Calu3 (cell line): ENCODE results near the gene IMMP2L. TPM values are rescaled to one million over a fixed set of nuclear protein-coding genes. Genes with fewer than 3 reads are reported as not detected.

ENCODE experiments used
- BruUV-seq: library from RNA; stranded (reverse); fragments of 400-500 nt; replicated peaks from 2 replicates; lab custom pipeline; 2021; lab: Mats Ljungman, UMichigan
- CTCF ChIA-PET: fragments of 300-600 bp; sonication (Branson Sonifier 250); formaldehyde crosslinking; loops from one replicate; lab custom pipeline; 2022; ENCODE audit warnings: antibody characterized with exemption; lab: Charles Lee
- DNase-seq: peaks from one replicate; pipeline ENCODE4 v3.0.0; 2022
- H3K27ac Mint-ChIP-seq: one replicate; pipeline ENCODE4 v1.8.0; 2022; ENCODE audit warnings: mixed read lengths; ENCODE audit not compliant: unreplicated experiment
- H3K27me3 Mint-ChIP-seq: one replicate; pipeline ENCODE4 v1.8.0; 2022; ENCODE audit warnings: mixed read lengths; ENCODE audit not compliant: unreplicated experiment
- H3K36me3 Mint-ChIP-seq: one replicate; pipeline ENCODE4 v1.8.0; 2022; ENCODE audit warnings: mild to moderate bottlenecking, moderate library complexity, mixed read lengths; ENCODE audit not compliant: insufficient read depth, unreplicated experiment
- H3K4me1 Mint-ChIP-seq: one replicate; pipeline ENCODE4 v1.8.0; 2022; ENCODE audit warnings: mild to moderate bottlenecking, low read depth, mixed read lengths; ENCODE audit not compliant: unreplicated experiment
- H3K4me3 Mint-ChIP-seq: one replicate; pipeline ENCODE4 v1.8.0; 2022; ENCODE audit warnings: mild to moderate bottlenecking, low read depth, moderate library complexity, mixed read lengths; ENCODE audit not compliant: unreplicated experiment
- H3K9me3 Mint-ChIP-seq: one replicate; pipeline ENCODE4 v1.8.0; 2022; ENCODE audit warnings: low read depth, mixed read lengths; ENCODE audit not compliant: unreplicated experiment
- intact Hi-C: fragments of 100-400 bp; cut with micrococcal nuclease; formaldehyde crosslinking; loops from one replicate; pipeline ENCODE4 v1.10.0; 2022; ENCODE audit not compliant: unreplicated experiment
- total RNA-seq: library from RNA; stranded (reverse); gene quantifications from 2 replicates; pipeline ENCODE4 v1.2.3, GENCODE V29; 2022
- TF ChIP-seq, protein P1 (sequence below): fragments of 200-600 bp; IDR thresholded peaks from one replicate; pipeline ENCODE4 v1.8.0; 2022; ENCODE audit warnings: antibody characterized with exemption; ENCODE audit not compliant: unreplicated experiment

Gene IMMP2L
- total RNA-seq, 1 experiment from 2014 or later = 28.6 TPM

GRCh38 chr7:111042842-111043241, 519.5 kb downstream of the IMMP2L start:
- peaks cover 9% of the 10 kb centered on the region for H3K4me1 Mint-ChIP-seq
- TF ChIP-seq, protein P1, sequence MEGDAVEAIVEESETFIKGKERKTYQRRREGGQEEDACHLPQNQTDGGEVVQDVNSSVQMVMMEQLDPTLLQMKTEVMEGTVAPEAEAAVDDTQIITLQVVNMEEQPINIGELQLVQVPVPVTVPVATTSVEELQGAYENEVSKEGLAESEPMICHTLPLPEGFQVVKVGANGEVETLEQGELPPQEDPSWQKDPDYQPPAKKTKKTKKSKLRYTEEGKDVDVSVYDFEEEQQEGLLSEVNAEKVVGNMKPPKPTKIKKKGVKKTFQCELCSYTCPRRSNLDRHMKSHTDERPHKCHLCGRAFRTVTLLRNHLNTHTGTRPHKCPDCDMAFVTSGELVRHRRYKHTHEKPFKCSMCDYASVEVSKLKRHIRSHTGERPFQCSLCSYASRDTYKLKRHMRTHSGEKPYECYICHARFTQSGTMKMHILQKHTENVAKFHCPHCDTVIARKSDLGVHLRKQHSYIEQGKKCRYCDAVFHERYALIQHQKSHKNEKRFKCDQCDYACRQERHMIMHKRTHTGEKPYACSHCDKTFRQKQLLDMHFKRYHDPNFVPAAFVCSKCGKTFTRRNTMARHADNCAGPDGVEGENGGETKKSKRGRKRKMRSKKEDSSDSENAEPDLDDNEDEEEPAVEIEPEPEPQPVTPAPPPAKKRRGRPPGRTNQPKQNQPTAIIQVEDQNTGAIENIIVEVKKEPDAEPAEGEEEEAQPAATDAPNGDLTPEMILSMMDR = no peak
- no TSS peak for BruUV-seq
- no peak for DNase-seq
- no peak overlapping the region for H3K27ac Mint-ChIP-seq
- no peaks in the 10 kb centered on the region for H3K36me3 Mint-ChIP-seq
- H3K4me3 Mint-ChIP-seq = no peak overlapping the region
- no peaks in the 10 kb centered on the region for H3K9me3 Mint-ChIP-seq
- CTCF ChIA-PET = no interaction called here
- intact Hi-C loops = loop anchor here (2.0 kb wide), 1 partner anchor 62 kb away; no protein-coding TSS in a partner anchor
- H3K27me3 Mint-ChIP-seq = no peaks in the 10 kb centered on the region

GRCh38 chr7:111041577-111041976, 520.7 kb downstream of the IMMP2L start:
- H3K27ac Mint-ChIP-seq = no peak overlapping the region
- no peak for DNase-seq
- H3K36me3 Mint-ChIP-seq = no peaks in the 10 kb centered on the region
- intact Hi-C loops = no loop called here
- peaks cover 9% of the 10 kb centered on the region for H3K4me1 Mint-ChIP-seq
- TF ChIP-seq, protein P1 = no peak
- no peak overlapping the region for H3K4me3 Mint-ChIP-seq
- H3K9me3 Mint-ChIP-seq = no peaks in the 10 kb centered on the region
- BruUV-seq = no TSS peak
- H3K27me3 Mint-ChIP-seq = no peaks in the 10 kb centered on the region
- CTCF ChIA-PET = no interaction called here

GRCh38 chr7:111038185-111038584, 524.1 kb downstream of the IMMP2L start:
- CTCF ChIA-PET = no interaction called here
- Mint-ChIP-seq H3K4me3 (no peak overlapping the region), H3K27me3 (no peaks in the 10 kb centered on the region), H3K4me1 (peaks cover 9% of the 10 kb centered on the region), H3K9me3 (no peaks in the 10 kb centered on the region), H3K36me3 (no peaks in the 10 kb centered on the region), H3K27ac (no peak overlapping the region)
- no TSS peak for BruUV-seq
- intact Hi-C loops = no loop called here
- TF ChIP-seq, protein P1 = no peak
- no peak for DNase-seq

GRCh38 chr7:111031916-111032315, 530.4 kb downstream of the IMMP2L start:
- no TSS peak for BruUV-seq
- H3K9me3 Mint-ChIP-seq = no peaks in the 10 kb centered on the region
- H3K4me1 Mint-ChIP-seq = no peaks in the 10 kb centered on the region
- TF ChIP-seq, protein P1 = no peak
- CTCF ChIA-PET = interaction anchor here (0.6 kb wide), 1 partner anchor 31 kb away, joined by 9 read pairs; no protein-coding TSS in a partner anchor
- DNase-seq = no peak
- H3K27me3 Mint-ChIP-seq = no peaks in the 10 kb centered on the region
- H3K36me3 Mint-ChIP-seq = no peaks in the 10 kb centered on the region
- no peak overlapping the region for H3K27ac Mint-ChIP-seq
- intact Hi-C loops = no loop called here
- no peak overlapping the region for H3K4me3 Mint-ChIP-seq
